Bronchus fibroblast of lung (primary cell): ENCODE results near the gene TRPC3. TPM values are rescaled to one million over a fixed set of nuclear protein-coding genes. Genes with fewer than 3 reads are reported as not detected.

Experiments used
- total RNA-seq: library from RNA; depleted of rRNA; stranded (reverse); fragments of >200 nt; gene quantifications from 2 replicates; pipeline ENCODE4 v1.2.3, GENCODE V29; 2015

Gene TRPC3
- total RNA-seq = 3.9 and 4.0 TPM in 2 replicates

DNA sequence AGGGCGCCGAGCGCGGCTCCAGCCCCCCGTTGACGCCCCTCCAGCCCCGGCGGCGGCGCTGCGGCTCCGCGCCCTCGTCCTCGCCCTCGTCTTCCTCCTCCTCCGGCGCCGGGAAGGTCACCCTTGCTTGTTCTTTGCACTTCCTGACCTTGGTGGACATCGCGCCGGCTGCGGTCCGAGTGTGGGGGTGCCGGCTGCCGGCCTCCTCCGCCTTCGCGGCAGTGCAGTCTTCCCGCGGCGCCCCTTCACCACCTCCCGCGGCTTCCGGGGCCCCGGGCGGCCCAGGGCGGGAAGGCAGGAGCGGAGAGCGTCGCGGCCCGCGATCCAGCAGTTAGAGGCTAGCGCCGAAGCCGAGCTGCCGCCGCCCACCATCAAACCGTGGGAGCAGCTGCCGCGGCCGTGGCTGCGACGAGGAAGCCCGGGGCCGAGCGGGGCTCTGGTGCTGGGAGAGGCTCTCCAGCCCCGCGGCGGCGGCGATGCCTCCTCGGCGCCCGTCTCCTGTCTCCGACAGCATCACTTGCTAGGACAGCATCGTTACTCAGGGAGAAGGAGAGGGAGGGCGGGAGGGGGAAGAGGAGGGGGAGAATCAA is at the start of gene TRPC3:
Gene TRPC3 (minus strand): TSS at position 540 of the 590 bp plus-strand sequence. CDS start 380 bp downstream, at position 160.

DNA sequence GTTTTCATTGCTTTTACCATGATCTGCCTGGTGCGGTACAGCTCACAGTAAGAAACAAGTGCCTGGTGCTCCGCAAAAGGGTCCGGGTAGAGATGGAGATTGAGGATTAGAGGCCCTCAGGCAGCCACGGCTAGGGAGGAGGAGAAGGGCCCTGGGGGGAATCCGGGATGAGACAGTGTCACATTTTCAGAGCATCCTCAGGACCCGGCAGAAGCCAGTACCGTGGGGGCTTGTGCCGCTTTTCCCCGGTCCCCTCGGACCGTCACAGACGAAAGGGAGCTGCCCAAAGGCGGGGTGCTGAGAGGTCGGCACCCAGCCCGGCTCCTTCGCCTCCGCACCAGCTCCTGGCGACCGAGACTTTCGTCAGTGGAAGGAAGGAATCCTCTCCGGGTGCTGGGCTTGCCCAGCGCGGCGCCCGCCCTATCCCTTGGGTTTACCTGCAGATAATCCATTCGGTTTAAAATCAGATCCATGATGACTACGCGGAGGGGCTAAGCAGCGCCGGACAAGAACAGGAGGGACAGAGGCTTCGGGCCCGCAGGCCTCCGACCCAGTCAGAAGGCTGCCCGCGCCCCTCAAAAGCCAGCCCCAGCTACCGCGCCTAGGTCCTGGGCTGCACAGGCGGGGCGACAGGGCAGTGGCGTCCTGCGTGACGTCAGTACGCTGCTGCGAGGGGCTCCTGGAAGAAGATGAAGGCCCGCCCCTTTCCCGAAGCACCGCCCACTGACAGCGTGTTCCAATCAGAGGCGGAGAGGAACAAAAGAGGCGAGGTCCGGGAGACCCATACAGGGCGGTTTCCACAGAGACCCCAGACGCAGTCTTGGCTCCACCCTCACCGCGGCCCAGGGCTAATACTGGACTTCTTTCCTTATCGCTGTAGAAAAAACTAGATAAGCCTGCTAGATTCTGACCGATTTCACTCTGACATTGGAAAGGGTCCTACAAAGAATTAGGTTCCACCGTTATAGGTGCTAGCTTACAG is 81.7 kb downstream of the TRPC3 start, which contains the start of gene BBS7:
Gene BBS7 (minus strand): TSS at position 634 of the 982 bp plus-strand sequence. CDS start 161 bp downstream, at position 473.

Other genes with a start within 250 kb of the TRPC3 start
- gene SMIM43, start 186.9 kb downstream of the TRPC3 start, total RNA-seq = 0.50 and 0.59 TPM in 2 replicates
- 41.0 and 43.9 TPM in 2 replicates for gene EXOSC9, start 150.7 kb downstream of the TRPC3 start, total RNA-seq
- 131 and 138 TPM in 2 replicates for gene CCNA2, start 128.2 kb downstream of the TRPC3 start, total RNA-seq
- gene BBS7, start 81.6 kb downstream of the TRPC3 start, total RNA-seq = 29.1 and 35.0 TPM in 2 replicates
- gene BLTP1, start 200.3 kb upstream of the TRPC3 start, total RNA-seq = 17.8 and 20.2 TPM in 2 replicates